ENCODE measurements around the gene ELP1.
A peak's percentile ranks its signal among the peaks of the same experiment; 100 is the strongest.
"Not testable (repeated sequence)": the region's sequence is repeated elsewhere in the genome, so short reads cannot be mapped to it uniquely, and the experiment has no call there.

The ELP1 gene, protein sequence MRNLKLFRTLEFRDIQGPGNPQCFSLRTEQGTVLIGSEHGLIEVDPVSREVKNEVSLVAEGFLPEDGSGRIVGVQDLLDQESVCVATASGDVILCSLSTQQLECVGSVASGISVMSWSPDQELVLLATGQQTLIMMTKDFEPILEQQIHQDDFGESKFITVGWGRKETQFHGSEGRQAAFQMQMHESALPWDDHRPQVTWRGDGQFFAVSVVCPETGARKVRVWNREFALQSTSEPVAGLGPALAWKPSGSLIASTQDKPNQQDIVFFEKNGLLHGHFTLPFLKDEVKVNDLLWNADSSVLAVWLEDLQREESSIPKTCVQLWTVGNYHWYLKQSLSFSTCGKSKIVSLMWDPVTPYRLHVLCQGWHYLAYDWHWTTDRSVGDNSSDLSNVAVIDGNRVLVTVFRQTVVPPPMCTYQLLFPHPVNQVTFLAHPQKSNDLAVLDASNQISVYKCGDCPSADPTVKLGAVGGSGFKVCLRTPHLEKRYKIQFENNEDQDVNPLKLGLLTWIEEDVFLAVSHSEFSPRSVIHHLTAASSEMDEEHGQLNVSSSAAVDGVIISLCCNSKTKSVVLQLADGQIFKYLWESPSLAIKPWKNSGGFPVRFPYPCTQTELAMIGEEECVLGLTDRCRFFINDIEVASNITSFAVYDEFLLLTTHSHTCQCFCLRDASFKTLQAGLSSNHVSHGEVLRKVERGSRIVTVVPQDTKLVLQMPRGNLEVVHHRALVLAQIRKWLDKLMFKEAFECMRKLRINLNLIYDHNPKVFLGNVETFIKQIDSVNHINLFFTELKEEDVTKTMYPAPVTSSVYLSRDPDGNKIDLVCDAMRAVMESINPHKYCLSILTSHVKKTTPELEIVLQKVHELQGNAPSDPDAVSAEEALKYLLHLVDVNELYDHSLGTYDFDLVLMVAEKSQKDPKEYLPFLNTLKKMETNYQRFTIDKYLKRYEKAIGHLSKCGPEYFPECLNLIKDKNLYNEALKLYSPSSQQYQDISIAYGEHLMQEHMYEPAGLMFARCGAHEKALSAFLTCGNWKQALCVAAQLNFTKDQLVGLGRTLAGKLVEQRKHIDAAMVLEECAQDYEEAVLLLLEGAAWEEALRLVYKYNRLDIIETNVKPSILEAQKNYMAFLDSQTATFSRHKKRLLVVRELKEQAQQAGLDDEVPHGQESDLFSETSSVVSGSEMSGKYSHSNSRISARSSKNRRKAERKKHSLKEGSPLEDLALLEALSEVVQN (N-terminal part only)
- 126 to 132 reads per million in 2 experiments for total RNA-seq

DNA sequence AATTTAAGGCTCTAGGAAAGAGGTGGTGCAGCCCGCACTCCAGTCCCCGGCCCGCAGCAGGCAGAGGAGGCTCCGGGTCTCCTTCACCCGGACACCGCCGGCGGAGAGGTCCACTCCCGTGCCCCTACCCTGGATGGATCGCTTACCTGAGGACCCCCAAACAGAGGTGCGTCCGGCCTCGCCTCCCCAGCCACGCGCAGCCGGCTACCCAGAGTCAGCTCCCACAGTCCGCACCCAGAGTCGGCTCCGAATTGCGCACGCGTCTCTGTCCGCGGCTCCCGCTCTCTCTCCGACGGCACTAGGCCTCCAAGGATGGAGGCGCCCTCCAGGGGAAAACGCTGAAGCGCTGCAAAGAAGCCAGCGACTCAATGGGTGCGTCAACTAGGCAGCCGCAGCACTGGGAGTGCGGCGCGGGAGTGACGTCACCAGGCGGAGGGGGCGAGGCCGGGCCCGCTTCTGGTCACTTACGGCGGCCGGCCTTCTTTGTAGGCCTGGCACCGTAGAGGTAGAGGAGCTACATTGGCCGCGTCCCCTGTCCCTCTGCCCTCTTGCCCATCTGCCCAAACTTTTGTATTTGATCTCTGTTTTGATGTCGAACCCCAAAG is at the start of gene ELP1:
TSS of gene ELP1 (minus strand) at position 407 of the 605 bp plus-strand sequence. CDS start 2,978 bp downstream, outside the sequence.
- peak; percentile 91 for DNase-seq (ENCODE audit: low read depth)

DNA sequence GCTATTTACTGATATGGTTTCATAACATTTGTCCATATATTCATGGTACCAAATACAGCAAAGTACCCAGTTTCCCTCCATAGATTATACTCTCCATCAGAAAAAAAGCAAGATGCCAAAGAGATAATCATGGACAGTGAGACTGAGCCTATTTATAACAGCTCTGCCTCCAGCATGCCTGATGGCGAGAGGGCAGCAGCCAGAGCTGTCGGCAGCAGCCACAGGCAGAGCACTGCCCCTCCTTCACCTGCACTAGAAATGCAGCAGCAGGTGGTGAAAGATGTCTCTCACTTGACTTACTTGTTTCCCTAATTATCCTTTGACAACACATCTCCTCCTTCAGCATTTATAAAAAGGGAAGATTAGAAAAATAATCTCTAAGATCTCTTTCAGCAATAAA is 47.0 kb upstream of the ELP1 start:
- no peak for DNase-seq (ENCODE audit: low read depth)

- DNase-seq (ENCODE audit: low read depth), result no peak
Observed at GRCh38 chr9:108978205-108978604, 44.3 kb upstream of the ELP1 start.

DNA sequence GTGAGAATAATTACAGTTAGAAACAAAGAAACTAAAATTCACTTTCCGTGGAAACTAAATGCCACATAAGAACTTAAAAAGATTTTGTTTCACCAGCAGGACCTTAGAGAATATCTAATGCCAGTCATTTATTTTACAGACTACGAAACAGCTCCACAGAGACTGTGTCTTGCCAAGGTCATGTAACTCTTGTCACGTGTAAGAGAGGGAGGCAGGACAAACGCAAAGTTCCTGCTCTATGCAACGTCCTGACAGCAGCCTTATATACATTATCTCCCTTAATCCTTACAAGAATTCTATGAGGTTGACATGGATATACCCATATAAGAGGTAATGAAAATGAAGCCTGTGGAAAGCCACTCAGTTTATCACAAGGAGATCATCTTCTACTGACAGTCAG is 40.0 kb upstream of the ELP1 start:
- DNase-seq (ENCODE audit: low read depth), result no peak

DNA sequence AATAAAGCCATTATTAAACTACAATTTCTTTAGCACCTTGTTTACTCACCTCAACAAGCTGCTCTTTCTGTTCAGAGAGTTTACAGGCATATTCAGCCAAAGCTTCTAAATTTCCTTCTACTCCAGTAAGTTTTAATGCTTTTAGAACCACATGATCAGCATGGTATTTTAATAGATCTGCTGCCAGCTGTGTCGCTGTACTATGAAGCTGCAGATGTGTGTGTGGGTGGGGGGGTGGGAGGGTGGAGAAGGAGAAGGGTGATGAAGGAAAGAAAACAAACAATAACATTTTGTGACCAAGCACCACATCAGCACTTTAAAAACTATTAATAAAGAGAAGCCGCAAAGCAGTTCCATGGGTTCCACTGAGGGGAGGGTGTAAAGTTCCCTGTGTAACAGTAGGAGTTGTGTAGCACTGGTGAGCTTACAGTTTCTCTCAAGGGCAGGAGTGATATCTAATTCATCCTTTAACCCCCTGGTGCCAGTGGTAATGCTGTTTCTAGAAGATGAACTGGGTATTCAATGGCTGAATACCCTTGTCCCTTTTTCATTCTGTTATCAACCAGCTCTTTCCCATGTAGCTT is 38.8 kb upstream of the ELP1 start:
- no peak for DNase-seq (ENCODE audit: low read depth)

GRCh38 chr9:108972186-108972585 is 38.3 kb upstream of the ELP1 start:
- no peak for DNase-seq (ENCODE audit: low read depth)

DNA sequence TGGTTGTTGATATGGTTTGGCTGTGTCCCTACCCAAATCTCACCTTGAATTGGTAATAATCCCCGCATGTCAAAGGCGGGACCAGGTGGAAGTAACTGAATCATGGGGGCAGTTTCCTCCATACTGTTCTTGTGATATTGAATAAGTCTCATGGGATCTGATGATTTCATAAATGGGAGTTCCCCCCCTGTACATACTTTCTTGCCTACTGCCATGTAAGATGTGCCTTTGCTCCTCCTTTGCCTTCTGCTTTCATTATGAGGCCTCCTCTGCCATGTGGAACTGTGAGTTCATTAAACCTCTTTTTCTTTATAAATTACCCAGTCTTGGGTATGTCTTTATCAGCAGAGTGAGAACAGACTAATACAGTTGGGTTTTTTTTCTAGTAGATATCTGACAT is 37.5 kb upstream of the ELP1 start:
- DNase-seq (ENCODE audit: low read depth), result not testable (repeated sequence)

DNA sequence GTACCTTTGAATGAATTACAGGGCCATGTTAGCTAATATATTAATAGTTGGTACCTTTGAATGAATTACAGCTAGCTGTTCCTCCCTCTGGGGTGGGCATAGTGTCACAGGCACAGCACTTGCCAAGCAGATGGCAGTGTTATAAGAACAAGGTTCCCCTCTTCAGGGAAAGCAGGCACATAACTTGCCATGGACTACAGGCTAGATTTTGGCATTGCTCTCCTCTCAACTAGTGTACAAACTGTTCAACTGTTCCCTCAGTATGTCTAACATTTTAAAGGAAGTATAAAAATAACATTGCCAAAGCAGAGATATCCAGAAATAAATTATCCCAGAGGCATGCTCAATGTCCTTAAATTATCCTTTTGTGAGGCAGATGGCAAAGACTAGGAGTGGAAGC is 34.0 kb upstream of the ELP1 start:
- DNase-seq (ENCODE audit: low read depth), result no peak

DNA sequence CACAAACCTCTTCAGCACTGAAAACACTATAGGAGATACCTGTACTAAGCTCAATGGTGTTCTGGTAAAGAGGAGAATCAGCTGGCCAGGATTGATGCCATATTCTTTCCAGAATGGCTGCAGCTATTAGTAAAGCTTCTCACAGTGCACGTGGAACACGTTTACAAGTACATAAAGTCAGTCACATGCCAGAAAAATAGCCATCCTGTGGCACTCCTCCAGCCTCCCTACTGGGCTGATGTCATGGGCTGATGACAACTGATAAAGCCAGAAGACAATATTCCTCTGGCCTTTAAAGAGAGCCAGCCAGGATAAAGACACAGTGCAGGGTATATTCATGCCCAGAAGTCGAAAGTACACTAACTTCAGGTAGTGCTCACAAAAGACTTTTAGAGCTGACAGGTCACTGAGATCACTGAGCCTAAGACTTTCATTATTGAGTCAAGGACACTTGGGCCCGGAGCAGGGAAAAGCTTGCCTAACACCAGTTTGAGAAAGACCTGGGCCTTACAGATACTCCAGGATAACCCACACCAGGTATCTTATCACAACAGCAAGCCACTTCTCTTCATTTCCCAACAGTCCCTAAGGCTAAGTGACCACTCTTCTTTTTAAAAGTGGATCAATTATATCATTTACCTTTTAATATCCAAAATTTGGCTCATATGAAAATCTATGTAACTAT is 29.7 kb upstream of the ELP1 start:
- DNase-seq (ENCODE audit: low read depth), result no peak

DNA sequence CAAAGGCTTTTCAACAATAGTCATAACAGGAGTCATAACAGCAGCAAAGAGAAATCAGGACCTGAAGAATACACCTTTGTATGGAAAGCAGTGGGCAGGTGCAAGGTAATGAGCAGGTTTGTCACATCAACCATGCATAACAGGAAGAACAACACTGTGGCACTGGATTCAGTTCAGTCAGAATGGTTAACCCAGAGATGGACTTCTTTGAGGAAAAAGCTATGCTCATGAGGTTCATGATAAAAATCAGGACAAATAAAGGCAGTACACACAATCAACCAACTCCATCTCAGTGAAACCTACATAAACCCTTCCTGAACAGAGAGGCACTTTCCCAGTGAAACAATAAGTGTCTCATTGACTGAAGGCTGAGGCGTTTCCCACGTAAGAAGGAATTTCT is 27.2 kb upstream of the ELP1 start:
- DNase-seq (ENCODE audit: low read depth), result no peak

- no peak for DNase-seq (ENCODE audit: low read depth)
Observed at GRCh38 chr9:108960331-108960730, 26.4 kb upstream of the ELP1 start.

- no peak for DNase-seq (ENCODE audit: low read depth)
Observed at GRCh38 chr9:108956631-108957026, 22.7 kb upstream of the ELP1 start.

GRCh38 chr9:108956022-108956630 is 22.2 kb upstream of the ELP1 start:
- no peak for DNase-seq (ENCODE audit: low read depth)

DNA sequence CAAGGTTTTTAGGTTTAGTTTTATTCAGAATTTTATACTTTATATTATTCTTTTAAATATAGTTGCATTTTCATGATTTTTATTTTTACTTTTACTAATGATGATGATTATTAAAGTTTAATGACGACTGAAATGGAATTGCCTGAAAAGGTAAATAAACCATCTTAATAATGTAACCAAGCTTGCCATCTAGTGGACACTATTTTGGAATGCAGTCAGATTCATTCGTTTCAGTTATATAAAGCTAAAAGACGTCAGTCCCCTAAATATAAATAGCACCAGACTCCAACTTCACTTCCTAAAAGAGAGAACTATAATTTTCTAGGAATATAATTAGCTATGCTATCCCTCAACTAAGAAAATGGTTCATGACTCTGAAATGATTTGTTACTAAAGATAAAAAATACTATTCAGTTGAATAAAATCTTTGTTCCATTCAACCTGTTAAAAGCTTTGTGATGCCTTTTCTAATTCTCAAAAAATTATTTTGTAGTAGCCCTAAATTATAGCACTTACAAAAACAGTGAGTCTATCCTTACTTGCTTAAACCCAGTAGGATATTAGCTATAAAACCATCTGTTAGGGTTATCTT is 20.2 kb upstream of the ELP1 start:
- DNase-seq (ENCODE audit: low read depth), result no peak

DNA sequence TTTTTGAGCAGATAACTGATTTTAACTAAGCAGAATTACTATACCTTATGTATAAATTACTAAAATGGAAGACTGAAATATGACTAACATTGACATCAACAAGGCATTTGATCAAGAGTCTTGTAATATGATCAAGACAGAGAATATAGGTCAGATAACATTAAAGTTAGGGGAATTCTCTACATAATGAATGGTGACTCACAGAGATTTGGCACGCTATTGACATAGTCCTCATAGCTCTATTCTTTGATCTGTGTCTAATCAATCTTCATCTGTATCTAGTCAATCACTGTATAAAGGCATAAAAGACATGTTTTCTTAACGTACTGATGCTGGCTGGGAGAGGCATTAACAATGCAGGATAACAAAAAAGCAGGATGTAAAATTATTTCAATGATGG is 17.7 kb upstream of the ELP1 start:
- DNase-seq (ENCODE audit: low read depth), result no peak

GRCh38 chr9:108950168-108950567 is 16.2 kb upstream of the ELP1 start:
- no peak for DNase-seq (ENCODE audit: low read depth)

DNA sequence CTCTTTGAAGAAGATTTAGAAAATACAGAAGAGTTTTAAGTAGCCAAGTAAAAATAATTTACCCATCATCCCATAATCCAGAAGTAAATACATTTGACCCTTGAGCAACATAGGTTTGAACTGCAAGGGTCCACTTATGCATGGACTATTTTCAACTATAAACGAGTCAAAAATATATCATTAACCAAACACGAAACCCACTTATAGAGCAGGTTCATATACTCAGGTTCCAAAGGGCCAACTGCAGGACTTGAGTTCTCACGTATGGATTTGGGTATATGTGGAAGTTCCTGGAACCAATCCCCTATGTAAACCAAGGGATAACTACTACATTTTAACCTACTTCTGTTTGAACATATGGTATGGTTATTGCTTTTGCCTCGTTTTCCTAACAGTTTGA is 6.1 kb upstream of the ELP1 start:
- DNase-seq (ENCODE audit: low read depth), result no peak

DNA sequence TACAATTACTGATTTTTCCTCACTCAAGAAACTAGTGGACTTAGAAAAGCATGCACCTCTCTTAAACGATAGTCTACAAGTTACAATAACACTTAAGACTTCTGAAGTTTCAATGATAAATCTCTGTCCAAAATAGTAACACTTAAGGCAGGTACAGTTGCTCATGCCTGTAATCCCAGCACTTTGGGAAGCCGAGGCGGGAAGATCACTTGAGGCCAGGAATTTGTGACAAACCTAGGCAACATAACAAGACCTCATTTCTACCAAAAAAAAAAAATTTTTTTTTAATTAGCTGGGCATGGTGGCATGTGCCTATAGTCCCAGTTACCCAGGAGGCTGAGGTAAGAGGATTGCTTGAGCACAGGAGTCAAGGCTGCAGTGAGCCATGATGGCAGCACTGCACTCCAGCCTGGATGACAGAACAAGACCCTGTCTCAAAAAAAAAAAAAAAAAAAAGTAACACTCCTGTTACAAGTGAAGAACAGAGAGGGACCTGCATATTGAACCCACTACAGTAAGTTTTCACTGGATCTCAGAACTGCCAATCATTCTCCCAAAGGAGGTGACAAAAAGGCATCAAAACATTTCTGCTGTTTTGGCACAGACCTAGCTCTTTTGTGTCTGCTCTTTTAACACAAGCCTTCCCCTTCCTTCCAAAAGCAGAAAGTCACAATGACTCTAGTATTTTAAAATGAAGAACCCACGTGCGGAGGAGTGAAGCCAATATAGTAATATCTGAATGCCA is 3.8 kb upstream of the ELP1 start:
- DNase-seq (ENCODE audit: low read depth), result no peak

DNA sequence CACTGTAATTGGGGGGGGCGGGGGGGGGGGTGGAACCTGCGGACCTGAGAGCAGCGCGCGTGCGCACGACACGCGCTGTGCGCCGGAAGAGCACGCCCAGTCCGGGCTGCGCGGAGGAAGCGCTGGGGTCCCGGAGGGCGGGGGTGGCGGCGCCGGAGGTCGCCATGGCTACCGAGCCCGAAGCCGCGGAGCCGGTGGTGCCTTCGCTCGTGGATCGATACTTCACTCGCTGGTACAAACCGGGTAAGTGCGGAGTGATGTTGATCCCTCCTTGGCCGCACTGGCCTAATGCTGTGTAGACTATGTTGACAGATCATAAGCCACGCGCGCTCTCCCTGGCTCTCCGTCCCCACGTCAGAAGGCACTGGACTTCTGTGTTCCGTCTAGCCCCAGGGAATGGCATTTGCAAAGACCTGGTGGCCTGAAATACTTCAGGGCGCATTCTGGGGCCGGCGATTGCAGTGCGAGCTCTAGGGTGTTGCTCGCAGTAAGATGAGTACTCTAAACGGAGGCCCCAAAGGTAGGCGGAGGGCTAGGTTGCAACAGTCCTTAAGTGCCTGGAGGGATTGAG is 484 bp upstream of the ELP1 start, which contains the start of gene ABITRAM:
TSS of gene ABITRAM (plus strand) at position 78 of the 571 bp plus-strand sequence. CDS start at position 165, 87 bp downstream.
- DNase-seq (ENCODE audit: low read depth), result peak; percentile 68
